ENCODE measurements around the gene BABAM2.
"Not testable (repeated sequence)": the region's sequence is repeated elsewhere in the genome, so short reads cannot be mapped to it uniquely, and the experiment has no call there.

BABAM2 gene

DNA sequence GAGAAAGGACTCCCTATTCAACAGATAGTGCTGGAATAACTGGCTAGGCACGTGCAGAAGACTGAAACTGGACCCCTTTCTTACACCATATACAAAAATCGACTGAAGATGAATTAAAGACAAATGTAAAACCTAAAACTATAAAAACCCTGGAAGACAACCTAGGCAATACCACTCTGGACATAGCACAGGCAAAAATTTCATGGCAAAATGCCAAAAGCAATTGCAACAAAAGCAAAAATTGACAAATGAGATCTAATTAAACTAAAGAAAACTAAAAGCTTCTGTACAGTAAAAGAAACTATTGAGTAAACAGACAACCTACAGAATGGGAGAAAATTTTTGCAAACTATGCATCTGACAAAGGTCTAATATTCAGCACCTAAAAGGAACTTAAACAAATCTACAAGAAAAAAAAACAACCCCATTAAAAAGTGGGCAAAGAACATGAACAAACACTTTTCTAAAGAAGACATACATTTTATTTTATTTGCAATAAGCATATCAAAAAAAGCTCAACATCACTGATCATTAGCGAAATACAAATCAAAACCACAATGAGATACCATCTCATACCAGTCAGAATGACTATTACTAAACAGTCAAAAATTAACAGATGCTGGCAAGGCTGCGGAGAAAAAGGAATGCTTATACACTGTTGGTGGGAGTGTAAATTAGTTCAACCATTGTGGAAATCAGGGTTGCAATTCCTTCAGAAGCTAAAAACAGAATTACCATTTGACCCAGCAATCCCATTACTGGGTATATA is 8.5 kb upstream of the BABAM2 start:
- DNase-seq = not testable (repeated sequence)

DNA sequence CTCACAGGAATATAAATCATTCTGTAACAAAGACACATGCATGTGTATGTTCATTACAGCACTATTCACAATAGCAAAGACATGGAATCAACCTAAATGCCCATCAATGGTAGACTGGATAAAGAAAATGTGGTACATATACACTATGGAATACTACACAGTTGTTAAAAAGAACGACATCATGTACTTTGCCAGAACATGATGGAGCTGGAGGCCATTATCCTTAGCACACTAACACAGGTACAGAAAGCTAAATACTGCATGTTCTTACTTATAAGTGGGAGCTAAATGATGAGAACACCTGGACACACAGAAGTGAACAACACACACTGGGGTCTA is 8.0 kb upstream of the BABAM2 start:
- DNase-seq = not testable (repeated sequence)

DNA sequence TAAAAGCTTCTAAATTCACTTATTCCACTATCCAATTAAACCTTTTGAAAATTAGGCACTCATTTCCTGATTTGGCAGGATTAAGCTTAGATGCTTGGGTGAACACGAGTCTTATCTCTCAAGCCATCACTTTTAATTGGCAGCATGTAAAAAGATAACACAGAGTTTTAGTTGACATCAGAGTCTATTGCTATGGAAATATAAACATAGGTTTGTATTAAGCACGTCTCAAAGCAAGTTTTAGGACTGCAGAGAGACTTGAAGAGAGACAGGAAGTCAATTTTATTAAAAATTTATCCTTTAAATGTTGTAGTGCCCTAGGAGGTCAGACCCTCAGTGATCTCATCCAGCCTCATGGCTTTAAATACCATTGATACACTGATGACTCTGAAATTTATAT is 5.9 kb upstream of the BABAM2 start:
- no peak for DNase-seq

DNA sequence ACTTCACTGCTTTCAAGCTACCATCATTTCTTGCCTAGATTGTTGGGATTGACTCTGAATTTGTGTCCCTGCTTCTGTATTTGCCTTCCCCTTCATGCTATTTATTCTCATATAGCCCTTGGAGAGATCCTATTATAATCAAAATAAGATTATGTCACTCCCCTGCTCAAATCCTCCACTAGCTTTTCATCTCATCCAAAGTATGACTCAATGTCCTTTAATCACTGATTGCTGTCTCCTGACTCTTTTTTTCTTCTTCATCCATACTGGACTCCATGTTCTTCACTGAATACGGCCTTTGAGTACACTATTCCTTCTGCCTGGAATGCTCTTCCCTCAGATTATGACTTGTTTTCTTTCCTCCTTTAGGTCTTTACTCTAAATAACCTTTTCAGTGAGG is 5.3 kb upstream of the BABAM2 start:
- no peak for DNase-seq

DNA sequence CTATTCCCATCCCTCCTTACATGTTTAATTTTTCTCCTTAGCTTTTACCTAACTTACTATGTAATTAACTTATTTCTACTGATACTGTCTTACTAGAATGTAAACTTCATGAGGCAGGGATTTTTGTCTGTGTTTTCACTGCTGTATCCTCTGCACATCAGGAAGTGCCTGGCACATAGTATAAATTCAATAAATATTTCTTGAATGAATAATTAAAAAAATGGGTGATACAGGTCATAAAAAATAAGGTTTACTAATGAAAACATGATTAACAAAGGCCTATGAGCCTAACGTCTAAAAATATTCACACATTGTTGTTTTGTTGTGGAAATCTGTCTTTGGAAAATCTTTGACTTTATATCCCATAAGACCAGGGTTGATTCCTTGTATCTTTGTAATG is 4.9 kb upstream of the BABAM2 start:
- no peak for DNase-seq

DNA sequence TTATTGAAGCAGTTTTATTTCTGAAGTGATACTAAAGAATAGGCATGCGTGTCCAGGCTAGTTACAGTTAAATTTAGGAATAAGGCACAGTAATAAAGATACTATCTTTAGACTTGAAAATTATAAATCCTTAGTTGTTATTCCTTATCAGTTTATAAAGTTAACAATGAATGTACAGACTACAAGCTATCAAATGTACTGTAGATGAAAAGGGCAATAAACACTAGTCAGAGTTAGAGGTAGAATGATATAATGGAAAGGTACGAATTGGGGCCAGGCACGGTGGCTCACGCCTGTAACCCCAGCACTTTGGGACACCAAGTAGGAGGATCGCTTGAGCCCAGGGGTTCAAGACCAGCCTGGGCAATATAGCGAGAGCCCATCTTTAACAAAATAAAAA is 4.2 kb upstream of the BABAM2 start:
- no peak for DNase-seq

DNA sequence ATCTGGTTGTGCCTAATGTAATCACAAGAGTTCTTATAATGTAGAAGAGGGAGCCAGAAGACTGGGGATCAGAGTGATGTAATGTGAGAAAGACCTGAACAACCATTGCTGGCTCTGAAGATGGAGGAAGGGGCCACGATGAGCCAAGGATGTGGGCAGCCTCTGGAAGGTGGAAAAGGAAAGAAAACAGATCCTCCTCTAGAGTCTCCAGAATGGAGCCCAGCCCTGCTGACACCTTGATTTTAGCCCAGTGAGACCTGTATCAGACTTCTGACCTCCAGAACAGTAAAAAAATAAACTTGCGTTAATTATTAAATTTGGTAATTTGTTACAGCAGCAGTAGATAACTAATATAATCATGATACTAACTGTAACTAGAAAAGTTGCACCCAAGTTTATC is 3.4 kb upstream of the BABAM2 start:
- no peak for DNase-seq

DNA sequence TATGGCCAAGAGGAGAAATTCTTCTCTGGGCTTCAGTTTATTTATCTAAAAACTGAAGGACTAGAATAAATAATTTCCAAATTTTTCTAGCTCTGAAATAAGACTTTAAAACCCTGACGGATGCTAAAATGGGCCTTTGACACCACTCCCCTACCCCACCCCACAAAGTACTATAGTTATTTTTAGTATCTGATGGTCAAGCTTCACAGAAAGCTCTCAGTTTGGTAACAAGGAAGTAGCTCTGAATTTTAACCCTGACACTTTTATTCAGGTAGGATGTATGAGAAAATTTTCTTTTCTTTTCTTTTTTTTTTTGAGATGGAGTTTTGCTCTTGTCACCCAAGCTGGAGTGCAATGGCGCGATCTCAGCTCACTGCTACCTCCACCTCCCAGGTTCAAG is 2.7 kb upstream of the BABAM2 start:
- no peak for DNase-seq

DNA sequence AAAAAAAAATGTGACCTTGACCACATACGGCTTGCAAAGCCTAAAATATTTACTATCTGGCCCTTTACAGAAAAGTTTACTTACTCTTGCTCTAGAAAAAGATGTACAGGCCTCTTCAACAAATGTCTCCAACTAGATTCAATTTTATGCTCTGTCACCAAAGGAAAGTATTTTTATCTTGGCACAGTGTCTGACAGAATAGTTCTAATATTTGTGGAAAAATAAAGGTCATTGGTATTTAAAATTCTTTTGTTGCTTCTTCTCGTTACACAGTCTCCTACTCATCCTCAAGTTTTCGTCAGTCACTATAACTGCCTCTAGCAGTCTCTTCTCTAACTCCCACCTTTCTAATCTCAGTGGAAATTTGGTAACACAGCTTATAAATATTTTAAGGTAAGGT is 1.7 kb upstream of the BABAM2 start:
- no peak for DNase-seq

DNA sequence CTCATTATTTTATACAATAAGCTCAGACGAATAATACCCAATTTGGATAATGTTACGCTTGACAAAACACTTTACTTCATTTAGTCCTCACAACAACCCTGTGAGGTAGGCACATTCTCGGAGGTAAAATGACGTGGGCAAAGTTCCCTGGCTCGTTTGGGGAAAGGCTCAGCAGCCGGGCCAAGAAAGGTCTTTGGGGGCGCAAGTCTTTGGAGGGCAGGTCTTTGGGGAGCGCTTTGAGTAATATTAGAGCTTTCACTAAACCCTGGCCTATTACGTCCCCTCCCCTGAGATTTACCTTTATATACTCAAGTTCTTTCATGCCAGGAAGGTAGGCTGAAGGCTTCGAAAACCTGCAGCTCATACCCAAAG is 769 bp upstream of the BABAM2 start:
- DNase-seq = no peak

DNA sequence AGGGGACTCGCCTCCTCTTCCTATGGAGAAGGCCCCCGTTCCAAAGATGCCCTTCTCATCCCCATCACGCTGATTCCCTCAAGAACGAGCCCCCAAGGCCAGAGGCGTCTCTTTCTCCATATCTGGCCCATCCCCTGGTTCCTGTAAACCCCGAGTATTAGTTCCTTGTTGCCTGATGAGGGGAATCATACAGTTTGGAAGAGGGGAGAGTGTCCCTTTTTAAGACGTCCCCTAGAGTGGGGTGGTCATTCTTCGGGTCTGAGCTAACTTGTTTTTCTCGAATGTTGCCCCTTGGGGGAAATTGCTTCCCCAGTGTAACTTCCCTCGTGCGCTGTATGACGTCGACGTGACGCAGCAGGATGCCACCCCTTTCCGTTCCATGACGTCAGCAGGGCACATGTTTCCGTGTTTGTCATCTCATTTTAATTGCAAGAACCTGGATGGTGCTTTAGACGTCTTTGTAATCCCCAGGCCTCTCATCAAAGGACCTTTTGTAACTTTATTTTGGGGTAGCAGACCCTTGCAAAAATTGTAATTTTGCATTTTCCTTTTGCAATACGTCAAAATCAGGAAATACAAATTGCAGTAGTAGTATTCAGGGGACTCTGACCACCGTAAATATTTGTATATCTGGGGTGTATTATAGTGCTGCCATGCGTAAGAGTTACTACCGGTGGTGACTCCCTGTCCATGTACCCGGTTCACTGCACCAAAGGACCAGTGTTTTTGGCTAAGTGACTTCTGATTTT is 569 bp downstream of the BABAM2 start:
- DNase-seq = peak; percentile 94

DNA sequence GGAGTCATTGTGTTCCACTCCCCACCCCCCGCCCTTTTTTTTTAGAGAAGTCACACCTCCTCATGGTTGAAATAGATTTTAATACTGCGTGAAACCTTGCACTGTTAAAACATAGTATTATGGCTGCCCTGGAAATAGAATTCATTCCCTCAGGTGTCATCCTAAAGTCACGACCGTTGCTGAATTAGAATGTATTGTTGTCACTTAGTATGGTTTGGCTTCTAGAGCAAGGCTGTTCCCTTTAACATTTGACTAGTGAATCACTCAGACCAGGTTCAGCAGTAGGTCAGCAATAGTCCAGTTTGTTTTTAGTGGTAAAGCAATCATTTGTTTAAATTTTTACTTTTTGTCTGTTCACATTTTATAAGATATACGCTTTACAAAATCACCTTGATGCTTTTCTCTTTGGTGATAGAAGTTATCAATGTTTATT is 1.2 kb downstream of the BABAM2 start:
- no peak for DNase-seq

DNA sequence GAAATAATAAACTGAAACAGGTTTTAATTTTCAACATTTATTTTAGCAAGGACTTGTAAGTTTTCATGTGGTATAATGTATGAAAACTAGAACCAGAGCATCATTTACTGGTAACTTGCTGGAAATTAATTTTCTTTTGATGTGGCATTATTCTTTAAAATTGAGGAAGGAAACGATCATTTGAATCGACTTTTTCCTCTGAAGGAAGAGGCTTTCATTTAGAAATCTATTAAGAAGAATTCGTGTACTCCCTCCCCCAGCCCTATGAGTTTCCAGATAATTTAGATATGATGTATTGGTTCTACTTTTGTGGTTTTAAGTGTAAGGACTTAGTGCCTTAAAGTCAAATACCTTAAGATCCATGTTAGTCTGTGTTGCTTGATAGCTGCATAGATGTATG is 2.5 kb downstream of the BABAM2 start:
- DNase-seq = peak; percentile 41

DNA sequence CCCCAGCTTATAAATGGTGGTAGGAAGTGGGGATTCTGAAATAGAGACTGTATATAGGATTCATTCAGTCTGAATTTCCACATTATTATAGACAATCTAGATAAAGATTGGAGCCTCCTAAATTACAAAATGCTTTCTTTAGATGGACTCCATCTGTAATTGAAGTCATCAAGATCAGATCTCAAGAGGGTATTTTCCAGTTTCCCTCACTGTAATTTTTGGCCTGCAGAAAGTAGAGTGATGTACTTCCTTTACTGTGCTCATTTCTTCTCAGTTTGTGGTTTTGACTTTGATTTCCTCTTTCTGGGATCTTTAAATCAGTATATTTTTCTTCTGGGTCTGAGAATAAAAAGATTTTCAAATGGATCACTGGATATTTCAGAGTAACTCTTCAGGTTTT is 7.2 kb downstream of the BABAM2 start:
- no peak for DNase-seq

DNA sequence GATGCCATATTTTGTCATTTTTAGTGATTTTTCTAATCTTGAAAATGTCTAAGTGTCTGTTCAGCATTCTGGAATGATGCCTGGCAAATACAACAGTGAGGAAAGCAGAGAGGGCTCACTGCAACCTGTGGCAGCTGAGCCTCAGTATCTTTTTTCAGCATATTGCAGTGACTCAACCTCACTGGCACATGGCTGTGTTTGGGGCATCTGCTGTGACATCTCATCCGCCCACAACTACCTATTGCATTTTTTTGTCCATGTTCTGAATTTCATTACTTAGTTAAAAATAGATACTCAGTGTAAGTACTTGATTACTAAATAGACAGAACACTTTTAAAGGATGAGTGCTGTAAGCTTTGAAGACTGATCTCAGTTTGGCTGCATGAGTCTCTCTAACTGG is 10.7 kb downstream of the BABAM2 start:
- DNase-seq = no peak

DNA sequence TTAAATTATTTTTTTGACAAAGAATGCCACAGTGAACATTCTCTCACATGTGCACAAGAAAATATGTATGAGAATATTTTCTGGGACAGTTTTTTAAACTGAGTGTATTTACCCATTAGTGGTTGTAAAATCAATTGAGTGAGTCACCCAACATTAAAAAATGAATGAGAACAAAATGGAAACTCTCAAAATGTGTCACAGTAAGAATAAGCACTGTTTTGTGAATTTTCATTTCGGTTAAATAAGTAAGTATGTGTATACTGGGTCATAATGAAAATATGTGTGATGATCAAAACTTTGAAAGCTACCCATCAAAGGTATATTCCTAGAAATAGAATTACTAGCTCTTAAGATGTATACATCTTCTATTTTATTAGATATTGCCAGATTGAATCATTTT is 11.6 kb downstream of the BABAM2 start:
- no peak for DNase-seq

DNA sequence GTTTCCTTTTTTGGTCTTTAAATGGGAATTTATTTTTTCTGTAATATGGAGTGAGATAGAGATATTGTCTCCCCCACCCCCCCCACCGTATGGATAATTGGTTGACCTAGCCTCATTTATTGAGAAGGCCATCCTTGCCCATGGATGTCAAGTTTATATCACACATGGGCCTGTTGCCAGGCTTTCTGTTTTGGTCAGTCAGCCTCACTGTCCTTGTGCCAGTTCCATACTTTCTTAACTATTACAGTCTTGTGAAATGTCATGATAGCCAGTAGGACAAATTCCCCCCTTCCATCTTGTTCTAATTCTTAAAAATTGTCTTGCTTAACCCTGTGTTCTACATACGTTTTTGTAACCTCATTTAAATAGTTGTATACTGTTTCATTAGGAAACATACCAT is 12.5 kb downstream of the BABAM2 start:
- DNase-seq = no peak

DNA sequence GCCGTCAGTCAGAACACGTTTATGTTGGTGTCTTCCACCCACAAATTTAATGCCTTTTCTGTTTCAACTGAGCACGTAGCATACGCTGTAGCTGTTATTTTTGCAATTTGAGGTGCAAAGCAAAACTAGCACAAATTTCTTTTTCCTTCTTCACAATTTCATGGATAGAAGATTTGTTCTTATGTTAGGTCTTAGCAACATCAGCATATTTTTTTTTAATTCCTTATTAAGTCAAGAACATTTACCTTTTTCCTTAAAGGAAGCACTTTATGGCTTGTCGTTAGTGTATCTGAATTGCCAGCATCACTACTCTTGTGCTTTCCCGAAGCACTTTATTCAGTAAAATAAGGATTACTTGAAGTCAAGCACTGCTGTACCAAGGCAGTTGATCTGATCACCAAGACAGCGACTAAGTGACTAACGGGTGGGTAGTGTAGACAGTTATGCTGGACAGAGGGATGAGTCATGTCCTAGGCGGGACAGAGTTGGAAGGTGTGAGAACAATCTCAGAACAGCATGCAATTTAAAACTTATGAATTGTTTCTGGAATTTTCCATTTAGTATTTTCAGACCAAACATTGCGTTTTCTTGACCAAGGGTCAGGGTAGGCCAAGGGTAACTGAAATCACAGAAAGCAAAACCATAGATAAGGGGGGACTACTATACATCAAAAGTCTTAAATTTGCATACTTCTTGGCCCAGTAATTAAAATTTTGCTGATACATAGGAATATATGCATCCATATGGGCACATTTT is 13.3 kb downstream of the BABAM2 start:
- no peak for DNase-seq

DNA sequence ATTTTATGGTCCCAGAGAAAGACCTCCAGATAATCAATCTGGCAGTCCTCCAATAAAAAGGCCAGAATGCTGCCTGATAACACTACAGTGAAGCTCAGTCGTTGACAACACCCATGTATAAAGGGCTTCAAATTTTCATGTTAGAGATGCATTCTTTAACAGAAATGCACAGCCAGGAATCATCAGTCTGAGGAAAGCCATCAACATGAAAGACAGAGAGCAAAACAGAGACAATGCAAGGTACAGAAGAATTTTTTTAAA is 13.8 kb downstream of the BABAM2 start:
- DNase-seq = no peak

DNA sequence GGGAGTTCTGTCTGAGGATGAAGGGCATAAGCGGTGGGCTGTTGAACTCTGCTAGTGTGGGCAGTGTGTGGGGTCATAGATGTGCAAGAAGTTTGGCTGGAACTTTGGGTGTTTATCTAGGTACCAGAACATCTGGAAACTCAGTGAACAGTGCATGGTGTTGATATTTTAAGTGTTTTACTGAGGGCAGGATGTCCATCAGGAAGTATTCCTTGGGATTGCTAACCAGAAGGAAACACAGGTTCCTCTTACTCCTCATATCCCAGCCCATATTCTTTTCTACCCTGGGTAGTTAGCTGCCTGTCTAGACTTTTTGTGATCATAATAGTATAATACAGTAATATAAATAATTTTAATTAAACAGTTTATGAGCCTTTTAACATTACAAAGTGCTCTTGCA is 15.5 kb downstream of the BABAM2 start:
- no peak for DNase-seq

DNA sequence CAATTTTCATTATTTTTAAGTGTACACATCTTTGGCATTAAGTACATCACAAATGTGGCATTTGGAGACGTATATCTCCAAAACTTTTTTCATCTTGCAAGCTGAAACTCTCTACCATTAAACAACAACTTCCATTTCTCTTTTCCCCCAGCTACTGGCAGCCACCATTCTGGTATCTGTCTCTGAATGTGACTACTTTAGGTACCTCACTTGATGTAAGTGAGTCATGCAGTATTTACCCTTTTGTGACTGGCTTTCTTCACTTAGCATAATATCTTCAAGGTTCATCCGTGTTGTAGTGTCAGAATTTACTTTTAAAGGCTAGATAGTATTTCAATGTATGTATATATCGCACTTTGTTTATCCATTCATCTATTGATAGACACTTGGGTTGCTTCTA is 17.0 kb downstream of the BABAM2 start:
- DNase-seq = no peak

DNA sequence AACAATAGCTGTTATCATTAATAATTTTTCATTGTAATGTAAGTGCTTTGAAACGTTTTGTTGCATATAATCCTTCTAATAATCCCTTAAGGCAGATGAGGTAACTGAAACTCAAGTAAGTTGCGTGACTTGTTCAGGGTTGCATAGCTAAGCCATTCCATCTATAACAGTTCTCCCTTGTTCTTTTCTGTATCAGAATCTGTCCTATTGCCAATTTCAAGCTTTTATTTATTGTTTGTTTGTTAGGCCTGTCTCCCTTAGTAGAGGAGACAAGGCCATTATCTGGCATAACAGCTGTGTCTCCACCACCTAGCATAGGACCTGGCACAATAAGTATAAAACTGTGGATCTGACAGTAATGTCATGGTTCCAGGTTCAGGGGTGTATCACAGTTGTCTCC is 19.4 kb downstream of the BABAM2 start:
- no peak for DNase-seq

DNA sequence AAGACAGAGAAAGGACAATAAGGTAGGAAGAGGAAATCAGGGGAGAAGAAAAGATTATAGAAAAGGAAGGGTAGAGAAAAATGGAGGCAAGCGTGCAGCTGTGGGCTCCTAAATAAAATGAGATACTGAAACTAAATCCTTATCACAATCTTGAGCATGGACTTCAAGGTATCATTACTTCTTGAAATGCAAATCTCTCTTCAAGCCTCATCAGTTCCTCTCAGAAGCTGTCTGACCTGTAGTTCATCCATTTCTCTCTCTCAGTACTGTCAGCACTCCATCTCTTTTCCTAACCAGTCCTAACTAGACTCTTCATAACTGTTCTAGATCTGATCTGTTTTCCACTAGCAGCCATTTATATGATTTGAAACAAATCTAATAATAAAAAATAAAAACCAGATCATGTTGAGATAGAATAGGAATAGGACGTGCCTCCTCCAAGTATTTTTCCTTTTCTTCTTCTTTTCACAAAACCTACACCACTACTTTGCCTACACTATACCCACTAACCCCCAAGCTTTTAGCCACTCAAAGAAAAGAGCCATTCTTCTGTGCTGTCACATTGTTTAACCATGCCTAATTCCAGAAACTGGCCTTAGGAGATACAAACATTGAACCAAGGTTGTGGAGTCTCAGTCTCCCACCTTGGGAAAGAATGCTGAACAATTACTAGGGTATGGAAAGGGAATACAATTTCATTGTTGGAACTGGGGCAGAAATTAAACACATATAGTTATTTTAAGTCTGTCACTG is 21.1 kb downstream of the BABAM2 start:
- no peak for DNase-seq

DNA sequence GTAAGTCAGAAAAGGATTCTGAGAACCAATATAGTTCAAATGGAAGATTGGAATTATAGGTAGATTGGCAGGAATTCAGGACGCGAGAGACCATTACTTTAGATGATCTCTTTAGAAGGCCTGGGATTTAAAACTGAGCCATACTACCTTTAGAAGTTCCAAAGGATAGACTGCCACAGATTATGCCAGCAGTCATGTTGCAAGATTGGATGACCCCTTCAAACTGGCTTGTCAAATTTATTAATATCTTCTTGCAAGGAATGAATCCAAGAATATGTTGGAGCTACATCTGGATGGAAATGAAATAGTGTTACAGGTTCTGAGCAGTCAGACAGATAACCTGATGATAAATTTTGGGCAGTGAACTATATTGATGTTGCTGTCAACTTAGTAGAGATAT is 22.0 kb downstream of the BABAM2 start:
- DNase-seq = no peak
